Activated CD4-positive, alpha-beta T cell treated with anti-CD3 and anti-CD28 coated beads, Interleukin-2, amount 10 ng/mL, durations not matched to agents 24 days and 14 days (primary cell): ENCODE results near the gene PTPRC. TPM values are rescaled to one million over a fixed set of nuclear protein-coding genes. Genes with fewer than 3 reads are reported as not detected.

Source experiments
- DNase-seq: peaks from one replicate; pipeline ENCODE4 v3.0.0; 2022
- H3K27ac Mint-ChIP-seq: one replicate; pipeline ENCODE4 v1.8.0; 2022; ENCODE audit warnings: mild to moderate bottlenecking, mixed read lengths
- H3K27me3 Mint-ChIP-seq: one replicate; pipeline ENCODE4 v1.8.0; 2022; ENCODE audit warnings: mixed read lengths
- H3K36me3 Mint-ChIP-seq: one replicate; pipeline ENCODE4 v1.8.0; 2022; ENCODE audit warnings: low read depth, mild to moderate bottlenecking, mixed read lengths
- H3K4me1 Mint-ChIP-seq: one replicate; pipeline ENCODE4 v1.8.0; 2021; ENCODE audit warnings: mixed read lengths
- H3K4me3 Mint-ChIP-seq: one replicate; pipeline ENCODE4 v1.8.0; 2022; ENCODE audit warnings: mild to moderate bottlenecking, moderate library complexity, mixed read lengths
- H3K9me3 Mint-ChIP-seq: one replicate; pipeline ENCODE4 v1.8.0; 2021; ENCODE audit warnings: mixed read lengths
- intact Hi-C: fragments of 100-400 bp; cut with micrococcal nuclease; formaldehyde crosslinking; loops from one replicate; pipeline ENCODE4 v1.15.1; 2023
- total RNA-seq: library from RNA; stranded (reverse); gene quantifications from 2 replicates; pipeline ENCODE4 v1.2.3, GENCODE V29; 2022

Gene PTPRC
- total RNA-seq, 1 donor from 2014 or later = 438 TPM

- Mint-ChIP-seq H3K9me3 (no peaks in the 10 kb centered on the region), H3K4me3 (no peak overlapping the region), H3K36me3 (peaks cover 56% of the 10 kb centered on the region), H3K27me3 (no peaks in the 10 kb centered on the region), H3K27ac (no peak overlapping the region), H3K4me1 (peaks cover 27% of the 10 kb centered on the region)
- no peak for DNase-seq
- intact Hi-C loops = no loop called here
Measured at GRCh38 chr1:198723127-198723526, 84.3 kb downstream of the PTPRC start.

DNA sequence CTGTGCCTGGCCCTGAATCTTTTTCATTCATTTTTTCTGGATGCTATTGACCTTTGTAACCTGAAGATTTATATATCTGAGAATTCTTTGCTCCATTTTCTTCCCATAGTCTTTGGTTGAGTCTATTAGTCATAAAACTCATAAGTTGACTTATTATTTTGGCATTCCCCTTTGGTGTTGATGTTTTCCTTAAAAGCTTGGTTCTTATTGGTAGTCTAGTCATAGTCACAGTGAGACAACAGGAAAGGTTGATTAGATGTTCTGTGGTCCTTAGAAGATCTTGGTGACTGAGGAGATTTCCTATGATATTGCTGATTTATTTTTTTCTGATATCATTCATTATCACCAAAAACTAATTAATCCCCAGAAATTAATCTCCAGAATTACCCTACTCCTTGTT lies 86.2 kb downstream of the PTPRC start:
- peak overlapping the region; percentile 71 for H3K27ac Mint-ChIP-seq
- peaks cover 32% of the 10 kb centered on the region for H3K4me1 Mint-ChIP-seq
- no peak for DNase-seq
- no peak overlapping the region for H3K4me3 Mint-ChIP-seq
- H3K9me3 Mint-ChIP-seq = no peaks in the 10 kb centered on the region
- peaks cover 56% of the 10 kb centered on the region for H3K36me3 Mint-ChIP-seq
- intact Hi-C loops = no loop called here
- H3K27me3 Mint-ChIP-seq = no peaks in the 10 kb centered on the region

GRCh38 chr1:198726455-198726854 lies 87.6 kb downstream of the PTPRC start:
- intact Hi-C loops = loop anchor here (1.0 kb wide), 2 partner anchors 8 kb away; no protein-coding TSS in a partner anchor
- Mint-ChIP-seq H3K27me3 (no peaks in the 10 kb centered on the region), H3K36me3 (peaks cover 62% of the 10 kb centered on the region), H3K27ac (peak overlapping the region; percentile 1), H3K4me3 (no peak overlapping the region), H3K4me1 (peaks cover 35% of the 10 kb centered on the region), H3K9me3 (no peaks in the 10 kb centered on the region)
- no peak for DNase-seq

GRCh38 chr1:198729195-198729863 lies 90.5 kb downstream of the PTPRC start:
- no peaks in the 10 kb centered on the region for H3K27me3 Mint-ChIP-seq
- no peak for DNase-seq
- H3K36me3 Mint-ChIP-seq = peaks cover 71% of the 10 kb centered on the region
- H3K27ac Mint-ChIP-seq = peak overlapping the region; percentile 19
- H3K4me1 Mint-ChIP-seq = peaks cover 40% of the 10 kb centered on the region
- H3K4me3 Mint-ChIP-seq = no peak overlapping the region
- intact Hi-C loops = no loop called here
- no peaks in the 10 kb centered on the region for H3K9me3 Mint-ChIP-seq

GRCh38 chr1:198730952-198731351 lies 92.1 kb downstream of the PTPRC start:
- H3K9me3 Mint-ChIP-seq = peaks cover 4% of the 10 kb centered on the region
- no peak overlapping the region for H3K27ac Mint-ChIP-seq
- DNase-seq = no peak
- H3K4me3 Mint-ChIP-seq = no peak overlapping the region
- intact Hi-C loops = loop anchor here (5.0 to 10.0 kb wide), 5 partner anchors 34 to 209 kb away; no protein-coding TSS in a partner anchor
- H3K36me3 Mint-ChIP-seq = peaks cover 67% of the 10 kb centered on the region
- peaks cover 35% of the 10 kb centered on the region for H3K4me1 Mint-ChIP-seq
- no peaks in the 10 kb centered on the region for H3K27me3 Mint-ChIP-seq

DNA sequence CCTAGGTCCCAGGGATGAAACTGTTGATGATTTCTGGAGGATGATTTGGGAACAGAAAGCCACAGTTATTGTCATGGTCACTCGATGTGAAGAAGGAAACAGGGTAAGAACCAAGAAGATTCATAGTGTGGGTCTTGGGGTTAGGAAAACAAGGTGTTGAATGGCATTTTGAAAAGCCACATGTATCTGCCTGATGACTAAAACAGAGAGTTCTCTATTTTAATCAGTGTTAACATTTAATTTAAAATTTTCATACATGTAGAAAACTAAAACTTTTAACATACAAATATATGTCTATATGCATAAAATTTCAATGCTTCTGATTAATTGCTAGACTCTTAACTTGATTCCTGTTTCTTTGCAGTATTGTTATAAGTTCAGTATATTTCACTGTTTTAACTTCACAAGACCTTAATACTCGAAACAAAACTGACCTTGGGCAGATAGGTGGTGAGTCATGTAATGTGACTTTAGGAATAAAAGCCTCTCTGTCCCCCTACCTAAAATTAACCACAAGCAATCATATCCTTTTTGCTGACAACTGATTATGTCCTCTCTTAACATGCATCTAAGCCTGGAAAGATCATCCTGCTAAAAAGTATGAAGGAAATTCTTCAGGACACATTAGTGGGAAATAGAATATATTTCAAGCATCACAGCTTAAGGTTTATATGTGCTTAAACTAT lies 95.6 kb downstream of the PTPRC start:
- Mint-ChIP-seq H3K27me3 (no peaks in the 10 kb centered on the region), H3K4me1 (peaks cover 50% of the 10 kb centered on the region), H3K4me3 (peak overlapping the region; percentile 41), H3K27ac (peak overlapping the region; percentile 90), H3K36me3 (peaks cover 78% of the 10 kb centered on the region), H3K9me3 (peaks cover 27% of the 10 kb centered on the region)
- DNase-seq = no peak
- intact Hi-C loops = loop anchor here (1.0 to 10.0 kb wide), 8 partner anchors 8 to 439 kb away; no protein-coding TSS in a partner anchor

GRCh38 chr1:198741744-198742143 lies 102.9 kb downstream of the PTPRC start:
- peaks cover 60% of the 10 kb centered on the region for H3K36me3 Mint-ChIP-seq
- H3K27me3 Mint-ChIP-seq = no peaks in the 10 kb centered on the region
- H3K27ac Mint-ChIP-seq = no peak overlapping the region
- H3K4me1 Mint-ChIP-seq = peaks cover 34% of the 10 kb centered on the region
- intact Hi-C loops = no loop called here
- H3K9me3 Mint-ChIP-seq = peaks cover 17% of the 10 kb centered on the region
- no peak overlapping the region for H3K4me3 Mint-ChIP-seq
- DNase-seq = no peak

DNA sequence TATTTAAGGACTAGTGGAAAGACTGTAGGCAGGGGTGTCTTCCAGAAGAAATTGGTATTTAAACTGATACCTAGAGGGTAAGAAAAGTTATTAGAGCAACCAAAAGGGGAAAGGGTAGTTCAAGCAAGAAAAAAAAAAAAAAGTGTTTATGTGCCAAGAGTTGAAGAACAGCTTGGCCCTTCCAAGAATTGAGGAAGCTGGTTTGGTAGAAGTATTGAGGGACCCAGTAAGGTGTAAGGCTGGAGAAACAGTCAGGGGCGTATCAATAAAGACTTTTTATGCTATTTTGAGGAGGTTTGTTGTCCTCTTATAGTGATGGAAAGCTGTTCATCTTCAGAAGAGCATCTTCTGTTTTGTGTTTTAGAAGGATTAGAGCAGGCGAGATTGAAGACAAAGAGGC lies 108.3 kb downstream of the PTPRC start:
- H3K4me3 Mint-ChIP-seq = no peak overlapping the region
- peaks cover 38% of the 10 kb centered on the region for H3K36me3 Mint-ChIP-seq
- no peaks in the 10 kb centered on the region for H3K27me3 Mint-ChIP-seq
- peaks cover 14% of the 10 kb centered on the region for H3K4me1 Mint-ChIP-seq
- DNase-seq = no peak
- no peaks in the 10 kb centered on the region for H3K9me3 Mint-ChIP-seq
- no peak overlapping the region for H3K27ac Mint-ChIP-seq
- intact Hi-C loops = loop anchor here (5.0 kb wide), 1 partner anchor 35 kb away; no protein-coding TSS in a partner anchor

- Mint-ChIP-seq H3K4me3 (no peak overlapping the region), H3K27me3 (no peaks in the 10 kb centered on the region), H3K36me3 (peaks cover 40% of the 10 kb centered on the region), H3K4me1 (peaks cover 9% of the 10 kb centered on the region), H3K27ac (no peak overlapping the region), H3K9me3 (no peaks in the 10 kb centered on the region)
- DNase-seq = no peak
- intact Hi-C loops = loop anchor here (5.0 kb wide), 1 partner anchor 37 kb away; no protein-coding TSS in a partner anchor
Measured at GRCh38 chr1:198749279-198749678, 110.4 kb downstream of the PTPRC start.

DNA sequence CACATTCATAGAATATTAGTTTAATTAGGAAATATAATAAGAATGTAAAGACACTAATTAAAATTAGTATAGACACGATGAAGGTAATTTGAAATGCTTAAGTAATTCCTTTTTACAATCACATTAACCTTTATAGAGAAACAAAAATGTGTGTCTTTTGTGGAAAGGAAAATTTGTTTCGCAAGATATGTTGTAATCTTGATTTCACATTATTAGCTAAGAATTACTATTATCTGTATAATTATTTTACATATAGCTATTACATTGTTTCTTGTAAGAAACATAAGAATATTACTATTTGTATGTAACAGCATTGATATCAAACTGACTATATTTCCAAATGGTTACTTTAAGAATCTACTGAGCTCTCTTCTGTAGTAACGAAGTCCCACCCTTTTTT lies 111.2 kb downstream of the PTPRC start:
- DNase-seq = no peak
- H3K4me1 Mint-ChIP-seq = peaks cover 12% of the 10 kb centered on the region
- no peaks in the 10 kb centered on the region for H3K27me3 Mint-ChIP-seq
- H3K27ac Mint-ChIP-seq = no peak overlapping the region
- intact Hi-C loops = no loop called here
- H3K9me3 Mint-ChIP-seq = no peaks in the 10 kb centered on the region
- no peak overlapping the region for H3K4me3 Mint-ChIP-seq
- peaks cover 47% of the 10 kb centered on the region for H3K36me3 Mint-ChIP-seq

GRCh38 chr1:198751741-198752140 lies 112.9 kb downstream of the PTPRC start:
- Mint-ChIP-seq H3K9me3 (no peaks in the 10 kb centered on the region), H3K4me1 (peaks cover 13% of the 10 kb centered on the region), H3K36me3 (peaks cover 59% of the 10 kb centered on the region), H3K27me3 (no peaks in the 10 kb centered on the region), H3K27ac (peak overlapping the region; percentile 62), H3K4me3 (no peak overlapping the region)
- intact Hi-C loops = no loop called here
- DNase-seq = no peak

- no peaks in the 10 kb centered on the region for H3K27me3 Mint-ChIP-seq
- H3K27ac Mint-ChIP-seq = peak overlapping the region; percentile 53
Measured at GRCh38 chr1:198754670-198755069, 115.8 kb downstream of the PTPRC start.

GRCh38 chr1:198755715-198756114 lies 116.9 kb downstream of the PTPRC start:
- Mint-ChIP-seq H3K27ac (no peak overlapping the region), H3K9me3 (no peaks in the 10 kb centered on the region), H3K4me1 (peaks cover 11% of the 10 kb centered on the region), H3K4me3 (no peak overlapping the region), H3K27me3 (no peaks in the 10 kb centered on the region), H3K36me3 (peaks cover 53% of the 10 kb centered on the region)
- DNase-seq = no peak
- intact Hi-C loops = no loop called here

More at GRCh38 chr1:198754670-198755069, 115.8 kb downstream of the PTPRC start:
- intact Hi-C loops = no loop called here
- no peak overlapping the region for H3K4me3 Mint-ChIP-seq
- peaks cover 13% of the 10 kb centered on the region for H3K4me1 Mint-ChIP-seq
- no peak for DNase-seq
- no peaks in the 10 kb centered on the region for H3K9me3 Mint-ChIP-seq
- peaks cover 52% of the 10 kb centered on the region for H3K36me3 Mint-ChIP-seq

- Mint-ChIP-seq H3K4me3 (no peak overlapping the region), H3K27ac (no peak overlapping the region), H3K36me3 (peaks cover 45% of the 10 kb centered on the region), H3K9me3 (no peaks in the 10 kb centered on the region), H3K4me1 (peaks cover 7% of the 10 kb centered on the region), H3K27me3 (no peaks in the 10 kb centered on the region)
- intact Hi-C loops = no loop called here
- no peak for DNase-seq
Measured at GRCh38 chr1:198756470-198756869, 117.6 kb downstream of the PTPRC start.
